ENCODE results near the gene ZBED1. TPM values are rescaled to one million over a fixed set of nuclear protein-coding genes. Genes with fewer than 3 reads are reported as not detected.

Gene ZBED1
- total and polyA plus RNA-seq, 4 donors, result 15.9 to 49.0 (median 26.9) TPM

DNA sequence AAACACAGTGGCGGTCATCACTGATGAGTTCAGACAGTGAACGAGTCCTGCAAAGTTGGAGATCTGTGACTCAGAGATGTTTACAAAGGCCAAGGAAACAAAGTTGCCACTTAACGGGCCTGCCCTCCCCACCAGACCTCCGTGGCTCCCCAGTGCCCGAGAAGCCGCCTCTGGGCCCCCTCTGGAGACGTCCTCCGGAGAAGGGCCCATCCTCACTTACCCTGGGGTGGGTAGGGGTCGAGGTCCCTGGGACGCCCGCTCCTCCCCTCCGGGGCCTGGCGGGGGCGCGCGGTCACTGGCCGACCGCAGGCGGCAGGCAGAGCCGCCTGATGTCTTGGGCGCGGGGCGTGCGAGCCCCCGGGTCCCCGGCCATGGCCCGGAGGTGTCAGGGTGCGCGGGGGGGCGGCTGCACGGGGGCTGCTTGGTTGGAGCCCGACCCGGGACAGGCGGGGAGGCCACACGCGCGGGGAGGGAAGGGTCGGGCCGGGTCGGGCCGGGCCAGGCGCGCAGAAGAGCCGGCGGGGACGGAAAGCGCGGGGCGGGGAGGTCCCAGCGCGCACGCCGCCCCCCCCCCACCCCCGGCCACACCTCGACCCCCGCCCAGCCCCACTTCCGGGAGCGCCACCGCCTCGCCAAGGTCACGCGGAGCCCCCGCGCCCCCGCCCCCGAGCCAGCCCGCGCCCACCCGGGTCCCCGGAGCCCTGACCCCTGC is 529 bp downstream of the ZBED1 start:
- Histone ChIP-seq H3K4me3 (ENCODE audit: low read depth in 1 of 3, low read length in 3 of 3) (peak overlapping the region; percentile 70 to 84 (median 76)), H3K9ac (ENCODE audit: low read depth in 1 of 2, low read length in 2 of 2) (peak overlapping the region; percentile 84 to 94), H3K4me1 (ENCODE audit: control insufficient read depth in 4 of 4, insufficient read depth in 4 of 4, low read length in 3 of 4) (peaks cover 11 to 32% (median 24%) of the 10 kb centered on the region in 4 donors), H3K27me3 (ENCODE audit: control insufficient read depth in 4 of 4, insufficient read depth in 4 of 4, low read length in 3 of 4) (no peaks in the 10 kb centered on the region), H3K27ac (ENCODE audit: low read depth in 1 of 2, low read length in 2 of 2) (peak overlapping the region; percentile 93 to 97), H3K9me3 (ENCODE audit: control insufficient read depth in 4 of 4, low read length in 3 of 4) (no peaks in the 10 kb centered on the region), H3K36me3 (ENCODE audit: control insufficient read depth in 4 of 4, insufficient read depth in 3 of 4, low read depth in 1 of 4, low read length in 3 of 4) (peaks cover 0 to 6% (median 3%) of the 10 kb centered on the region in 4 donors)
- DNase-seq (ENCODE audit: low spot score), result peak; percentile 56
- WGBS, result 1% methylated on average over 70 of the region's 70 CpGs
- TF ChIP-seq, protein P1, sequence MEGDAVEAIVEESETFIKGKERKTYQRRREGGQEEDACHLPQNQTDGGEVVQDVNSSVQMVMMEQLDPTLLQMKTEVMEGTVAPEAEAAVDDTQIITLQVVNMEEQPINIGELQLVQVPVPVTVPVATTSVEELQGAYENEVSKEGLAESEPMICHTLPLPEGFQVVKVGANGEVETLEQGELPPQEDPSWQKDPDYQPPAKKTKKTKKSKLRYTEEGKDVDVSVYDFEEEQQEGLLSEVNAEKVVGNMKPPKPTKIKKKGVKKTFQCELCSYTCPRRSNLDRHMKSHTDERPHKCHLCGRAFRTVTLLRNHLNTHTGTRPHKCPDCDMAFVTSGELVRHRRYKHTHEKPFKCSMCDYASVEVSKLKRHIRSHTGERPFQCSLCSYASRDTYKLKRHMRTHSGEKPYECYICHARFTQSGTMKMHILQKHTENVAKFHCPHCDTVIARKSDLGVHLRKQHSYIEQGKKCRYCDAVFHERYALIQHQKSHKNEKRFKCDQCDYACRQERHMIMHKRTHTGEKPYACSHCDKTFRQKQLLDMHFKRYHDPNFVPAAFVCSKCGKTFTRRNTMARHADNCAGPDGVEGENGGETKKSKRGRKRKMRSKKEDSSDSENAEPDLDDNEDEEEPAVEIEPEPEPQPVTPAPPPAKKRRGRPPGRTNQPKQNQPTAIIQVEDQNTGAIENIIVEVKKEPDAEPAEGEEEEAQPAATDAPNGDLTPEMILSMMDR (IDR thresholded peaks at IDR 0.05; ENCODE audit: low read depth, low read length, missing input control), result peak; percentile 8
- TF ChIP-seq FOXA1 (IDR thresholded peaks at IDR 0.05), result no peak

- DNase-seq (ENCODE audit: low spot score), result no peak
- peaks cover 11 to 32% (median 25%) of the 10 kb centered on the region in 4 donors for H3K4me1 ChIP-seq (ENCODE audit: control insufficient read depth in 4 of 4, insufficient read depth in 4 of 4, low read length in 3 of 4)
These were observed 1.3 kb downstream of the ZBED1 start for GRCh38 chrX:2499507-2499906.

GRCh38 chrX:2498781-2499302 is 1.9 kb downstream of the ZBED1 start:
- Histone ChIP-seq H3K9ac (ENCODE audit: low read depth in 1 of 2, low read length in 2 of 2) (peak overlapping the region; percentile 84 to 94), H3K4me3 (ENCODE audit: low read depth in 1 of 3, low read length in 3 of 3) (peak overlapping the region in 2 of 3 donors; percentile 70 to 84), H3K36me3 (ENCODE audit: control insufficient read depth in 4 of 4, insufficient read depth in 3 of 4, low read depth in 1 of 4, low read length in 3 of 4) (peaks cover 0 to 6% (median 3%) of the 10 kb centered on the region in 4 donors), H3K27ac (ENCODE audit: low read depth in 1 of 2, low read length in 2 of 2) (peak overlapping the region; percentile 93 to 97), H3K27me3 (ENCODE audit: control insufficient read depth in 4 of 4, insufficient read depth in 4 of 4, low read length in 3 of 4) (no peaks in the 10 kb centered on the region), H3K4me1 (ENCODE audit: control insufficient read depth in 4 of 4, insufficient read depth in 4 of 4, low read length in 3 of 4) (peaks cover 11 to 32% (median 25%) of the 10 kb centered on the region in 4 donors), H3K9me3 (ENCODE audit: control insufficient read depth in 4 of 4, low read length in 3 of 4) (no peaks in the 10 kb centered on the region)
- TF ChIP-seq FOXA2 (IDR thresholded peaks at IDR 0.05) (no peak), REST (IDR thresholded peaks at IDR 0.05) (no peak), TAF1 (conservative IDR thresholded peaks at IDR 0.05) (no peak), YY1 (IDR thresholded peaks at IDR 0.05) (peak; percentile 2), EGR1 (IDR thresholded peaks at IDR 0.05; ENCODE audit: low read depth in 2 of 2) (no peak)
- TF ChIP-seq, protein P1 (IDR thresholded peaks at IDR 0.05; ENCODE audit: low read depth, low read length, missing input control), result no peak
- whole genome bisulfite sequencing, result 11% methylated on average over 10 of the region's 10 CpGs
- DNase-seq (ENCODE audit: low spot score), result no peak

More at GRCh38 chrX:2499507-2499906, 1.3 kb downstream of the ZBED1 start:
- peak overlapping the region; percentile 70 to 84 (median 76) for H3K4me3 ChIP-seq (ENCODE audit: low read depth in 1 of 3, low read length in 3 of 3)
- WGBS, result 74% methylated on average over 8 of the region's 8 CpGs
- TF ChIP-seq FOXA1 (IDR thresholded peaks at IDR 0.05) (no peak), NR2F2 (IDR thresholded peaks at IDR 0.05) (no peak), RAD21 (IDR thresholded peaks at IDR 0.05) (no peak)
- TF ChIP-seq, protein P1 (IDR thresholded peaks at IDR 0.05; ENCODE audit: low read depth, low read length, missing input control), result no peak
- H3K9ac ChIP-seq (ENCODE audit: low read depth in 1 of 2, low read length in 2 of 2), result peak overlapping the region; percentile 84 to 94
- peaks cover 0 to 6% (median 3%) of the 10 kb centered on the region in 4 donors for H3K36me3 ChIP-seq (ENCODE audit: control insufficient read depth in 4 of 4, insufficient read depth in 3 of 4, low read depth in 1 of 4, low read length in 3 of 4)
- no peaks in the 10 kb centered on the region for H3K27me3 ChIP-seq (ENCODE audit: control insufficient read depth in 4 of 4, insufficient read depth in 4 of 4, low read length in 3 of 4)
- no peaks in the 10 kb centered on the region for H3K9me3 ChIP-seq (ENCODE audit: control insufficient read depth in 4 of 4, low read length in 3 of 4)
- peak overlapping the region; percentile 93 to 97 for H3K27ac ChIP-seq (ENCODE audit: low read depth in 1 of 2, low read length in 2 of 2)
